H9 (cell line): ENCODE data around the gene SEMA3E. TPM values are rescaled to one million over a fixed set of nuclear protein-coding genes. Genes with fewer than 3 reads are reported as not detected.

Experiments
- DNase-seq: peaks from one replicate; pipeline ENCODE4 v3.0.0-alpha.2; 2017
- H2AFZ ChIP-seq: one replicate; pipeline ENCODE4 v1.6.1; 2013; ENCODE audit warnings: mild to moderate bottlenecking, low read length, control low read depth, moderate library complexity
- H2AK5ac ChIP-seq: 2 replicates; pipeline ENCODE4 v1.6.1; 2013; ENCODE audit warnings: low read length, control low read depth, mixed read lengths; ENCODE audit not compliant: insufficient read length
- H2BK120ac ChIP-seq: one replicate; pipeline ENCODE4 v1.6.1; 2013; ENCODE audit warnings: low read depth, mild to moderate bottlenecking, low read length, control low read depth, inconsistent platforms; ENCODE audit not compliant: poor library complexity, severe bottlenecking
- H2BK12ac ChIP-seq: 2 replicates; pipeline ENCODE4 v1.6.1; 2013; ENCODE audit warnings: low read length, control low read depth, mixed read lengths, low read depth; ENCODE audit not compliant: insufficient read length
- H2BK15ac ChIP-seq: 2 replicates; pipeline ENCODE4 v1.6.1; 2013; ENCODE audit warnings: low read depth, low read length, control low read depth
- H2BK20ac ChIP-seq: one replicate; pipeline ENCODE4 v1.6.1; 2013; ENCODE audit warnings: low read depth, mild to moderate bottlenecking, low read length, control low read depth, inconsistent platforms; ENCODE audit not compliant: poor library complexity, severe bottlenecking
- H2BK5ac ChIP-seq: 2 replicates; pipeline ENCODE4 v1.6.1; 2013; ENCODE audit warnings: low read length, control low read depth, mixed read lengths; ENCODE audit not compliant: insufficient read length
- H3K14ac ChIP-seq: 2 replicates; pipeline ENCODE4 v1.6.1; 2013; ENCODE audit warnings: low read length, control low read depth; ENCODE audit not compliant: insufficient read depth
- H3K18ac ChIP-seq: 2 replicates; pipeline ENCODE4 v1.6.1; 2013; ENCODE audit warnings: low read depth, mild to moderate bottlenecking, mixed read lengths, low read length, control low read depth; ENCODE audit not compliant: insufficient read length
- H3K23ac ChIP-seq: 2 replicates; pipeline ENCODE4 v1.6.1; 2013; ENCODE audit warnings: low read length, control low read depth, mixed read lengths, low read depth; ENCODE audit not compliant: insufficient read length
- H3K23me2 ChIP-seq: 2 replicates; pipeline ENCODE4 v1.6.1; 2013; ENCODE audit warnings: low read depth, mild to moderate bottlenecking, mixed read lengths, low read length, control low read depth; ENCODE audit not compliant: insufficient read length, poor library complexity, severe bottlenecking
- H3K27ac ChIP-seq: 2 replicates; pipeline ENCODE4 v1.5.1; 2013; ENCODE audit warnings: low read length, control low read depth, mixed read lengths, low read depth; ENCODE audit not compliant: insufficient read length
- H3K27me3 ChIP-seq: 2 replicates; pipeline ENCODE4 v1.6.1; 2013; ENCODE audit warnings: low read length, control low read depth, inconsistent platforms; ENCODE audit not compliant: insufficient read depth
- H3K4ac ChIP-seq: 2 replicates; pipeline ENCODE4 v1.6.1; 2013; ENCODE audit warnings: low read depth, mild to moderate bottlenecking, control low read depth, inconsistent platforms, low read length, moderate library complexity
- H3K4me1 ChIP-seq: 2 replicates; pipeline ENCODE4 v1.6.1; 2013; ENCODE audit warnings: low read length, control low read depth, inconsistent platforms; ENCODE audit not compliant: insufficient read depth
- H3K4me2 ChIP-seq: 2 replicates; pipeline ENCODE4 v1.6.1; 2013; ENCODE audit warnings: low read length, control low read depth, mixed read lengths; ENCODE audit not compliant: insufficient read length, insufficient read depth
- H3K56ac ChIP-seq: 2 replicates; pipeline ENCODE4 v1.6.1; 2013; ENCODE audit warnings: low read depth, mild to moderate bottlenecking, mixed read lengths, low read length, control low read depth; ENCODE audit not compliant: insufficient read length
- H3K79me1 ChIP-seq: 2 replicates; pipeline ENCODE4 v1.6.1; 2013; ENCODE audit warnings: low read depth, mild to moderate bottlenecking, moderate library complexity, low read length, control low read depth, inconsistent platforms; ENCODE audit not compliant: insufficient read depth, poor library complexity, severe bottlenecking
- H3K79me2 ChIP-seq: 2 replicates; pipeline ENCODE4 v1.6.1; 2013; ENCODE audit warnings: low read length, control low read depth, inconsistent platforms; ENCODE audit not compliant: insufficient read depth
- H3K9ac ChIP-seq: 2 replicates; pipeline ENCODE4 v1.6.1; 2013; ENCODE audit warnings: low read length, control low read depth, mixed read lengths; ENCODE audit not compliant: insufficient read length; ENCODE audit errors: extremely low read depth
- H3K9me3 ChIP-seq: one replicate; pipeline ENCODE4 v1.6.1; 2013; ENCODE audit warnings: low read depth, low read length, inconsistent platforms; ENCODE audit not compliant: control insufficient read depth
- H3T11ph ChIP-seq: one replicate; pipeline ENCODE4 v1.6.1; 2013; ENCODE audit warnings: mild to moderate bottlenecking, low read length, control low read depth, inconsistent platforms
- H4K20me1 ChIP-seq: one replicate; pipeline ENCODE4 v1.6.1; 2013; ENCODE audit not compliant: control insufficient read depth, insufficient read length, insufficient read depth
- H4K5ac ChIP-seq: 2 replicates; pipeline ENCODE4 v1.6.1; 2013; ENCODE audit warnings: low read depth, mild to moderate bottlenecking, mixed read lengths, low read length, control low read depth; ENCODE audit not compliant: insufficient read length
- H4K8ac ChIP-seq: replicated peaks from 2 replicates; pipeline ENCODE4 v1.6.1; 2013; ENCODE audit warnings: low read length, control low read depth, mixed read lengths, low read depth; ENCODE audit not compliant: insufficient read length
- H4K91ac ChIP-seq: 2 replicates; pipeline ENCODE4 v1.6.1; 2013; ENCODE audit warnings: low read depth, mild to moderate bottlenecking, moderate library complexity, mixed read lengths, low read length, control low read depth; ENCODE audit not compliant: insufficient read length
- H3K27ac Mint-ChIP-seq, 3 experiments: 2 replicates in 2 of 3; 3 replicates in 1 of 3; pipeline ENCODE4 v1.8.0; 2020 to 2021; ENCODE audit warnings: mixed read lengths in 3 of 3, mild to moderate bottlenecking in 1 of 3, moderate library complexity in 1 of 3
- H3K27me3 Mint-ChIP-seq: 2 replicates; pipeline ENCODE4 v1.8.0; 2021; ENCODE audit warnings: low read depth, mild to moderate bottlenecking, moderate library complexity, mixed read lengths
- H3K36me3 Mint-ChIP-seq, 3 experiments: 2 replicates in 2 of 3; 3 replicates in 1 of 3; pipeline ENCODE4 v1.8.0; 2020 to 2021; ENCODE audit warnings: low read depth in 3 of 3, mixed read lengths in 3 of 3; ENCODE audit not compliant: insufficient read depth in 1 of 3
- H3K4me1 Mint-ChIP-seq, 2 experiments: 2 replicates each; pipeline ENCODE4 v1.8.0; 2020; ENCODE audit warnings: mixed read lengths in 2 of 2
- H3K4me3 Mint-ChIP-seq, 2 experiments: 2 replicates in 1 of 2; 3 replicates in 1 of 2; pipeline ENCODE4 v1.8.0; 2020 to 2021; ENCODE audit warnings: mild to moderate bottlenecking in 2 of 2, mixed read lengths in 2 of 2, moderate library complexity in 1 of 2
- H3K9me3 Mint-ChIP-seq, 2 experiments: 2 replicates in 1 of 2; 3 replicates in 1 of 2; pipeline ENCODE4 v1.8.0; 2020; ENCODE audit warnings: mild to moderate bottlenecking in 2 of 2, mixed read lengths in 2 of 2, moderate library complexity in 1 of 2
- CTCF ChIP-seq: fragments of 200-600 bp; sonication (generic); conservative IDR thresholded peaks from 3 replicates; pipeline ENCODE4 v1.8.0; 2021; ENCODE audit warnings: antibody characterized with exemption, mild to moderate bottlenecking
- WGBS: extraction: QIAGEN DNeasy Blood & Tissue Kit; methylation state at CpG from one replicate; pipeline ENCODE4 v1.1.7; 2013; ENCODE audit warnings: missing lambda C conversion rate, low lambda C conversion rate, mixed read lengths; ENCODE audit not compliant: insufficient read length; ENCODE audit errors: extremely low coverage; 5-methylcytosine and 5-hydroxymethylcytosine counted together
- total RNA-seq: library from RNA; stranded (reverse); gene quantifications from 2 replicates; pipeline ENCODE4 v1.2.1, GENCODE V29; 2021

Gene SEMA3E
- total RNA-seq, 1 experiment from 2014 or later = 0.39 TPM

- no peaks in the 10 kb centered on the region for H3K9me3 ChIP-seq
- H3K23me2 ChIP-seq = no peaks in the 10 kb centered on the region
- H3K4me2 ChIP-seq = no peak overlapping the region
- WGBS = no CpG with 5 or more reads among the region's 1 CpG
- H3K4me3 Mint-ChIP-seq = no peak overlapping the region
- no peaks in the 10 kb centered on the region for H3K4me1 ChIP-seq
- DNase-seq = no peak
- peaks cover 5 to 6% of the 10 kb centered on the region in 2 experiments for H3K4me1 Mint-ChIP-seq
- no peak overlapping the region for H2AK5ac ChIP-seq
- H2BK5ac ChIP-seq = no peak overlapping the region
- H4K91ac ChIP-seq = no peak overlapping the region
- H3K4ac ChIP-seq = no peak overlapping the region
- no peak overlapping the region for H2BK15ac ChIP-seq
- no peaks in the 10 kb centered on the region for H3K36me3 Mint-ChIP-seq
- no peaks in the 10 kb centered on the region for H3K27me3 ChIP-seq
- H2BK20ac ChIP-seq = no peak overlapping the region
- H3K18ac ChIP-seq = no peak overlapping the region
- H3K27ac ChIP-seq = no peak overlapping the region
- no peaks in the 10 kb centered on the region for H3K9me3 Mint-ChIP-seq
- no peak overlapping the region for H3K23ac ChIP-seq
- H2BK120ac ChIP-seq = no peak overlapping the region
- H4K5ac ChIP-seq = no peak overlapping the region
- no peak overlapping the region for H2BK12ac ChIP-seq
- no peaks in the 10 kb centered on the region for H3K27me3 Mint-ChIP-seq
- H3K27ac Mint-ChIP-seq = no peak overlapping the region
- no peak overlapping the region for H3T11ph ChIP-seq
- H3K9ac ChIP-seq = no peak overlapping the region
- H4K20me1 ChIP-seq = no peaks in the 10 kb centered on the region
- no peaks in the 10 kb centered on the region for H3K79me1 ChIP-seq
- TF ChIP-seq CTCF = no peak
- H2AFZ ChIP-seq = no peak overlapping the region
- H3K56ac ChIP-seq = no peak overlapping the region
- H4K8ac ChIP-seq = no peak overlapping the region
- no peak overlapping the region for H3K14ac ChIP-seq
- H3K79me2 ChIP-seq = no peaks in the 10 kb centered on the region
Measured at GRCh38 chr7:83321011-83321410, 327.9 kb downstream of the SEMA3E start.
